GM13977 (cell line): ENCODE data around the gene SSH2.
"Not testable (repeated sequence)": the region's sequence is repeated elsewhere in the genome, so short reads cannot be mapped to it uniquely, and the experiment has no call there.

Experiments used
- DNase-seq: peaks from one replicate; pipeline ENCODE4 v3.0.0; 2012; ENCODE audit warnings: low spot score
- CTCF ChIP-seq: IDR thresholded peaks from 2 replicates; pipeline ENCODE4 v1.5.1; 2012; ENCODE audit warnings: mild to moderate bottlenecking, control low read depth; ENCODE audit not compliant: insufficient read depth; ENCODE audit errors: extremely low read depth, missing control alignments
- in situ Hi-C: fragments of 300-500 bp; cut with MboI; formaldehyde crosslinking; loops from one replicate; pipeline ENCODE4 v1.12.0; 2022; ENCODE audit warnings: low sequenced_read_pairs, low pct_unique_long_range_greater_than_20kb, mixed read lengths, inconsistent platforms; ENCODE audit not compliant: unreplicated experiment

Gene SSH2

GRCh38 chr17:29733166-29733565 is 196.9 kb downstream of the SSH2 start:
- DNase-seq, result no peak
- in situ Hi-C loops, result no loop called here
- TF ChIP-seq CTCF, result no peak

GRCh38 chr17:29732613-29733012 is 197.4 kb downstream of the SSH2 start:
- in situ Hi-C loops, result no loop called here
- no peak for DNase-seq

GRCh38 chr17:29732209-29732608 is 197.8 kb downstream of the SSH2 start:
- no peak for DNase-seq
- TF ChIP-seq CTCF, result no peak
- in situ Hi-C loops, result no loop called here

More at GRCh38 chr17:29732613-29733012, 197.4 kb downstream of the SSH2 start:
- no peak for TF ChIP-seq CTCF

GRCh38 chr17:29731589-29731929 is 198.5 kb downstream of the SSH2 start:
- no peak for DNase-seq
- in situ Hi-C loops, result no loop called here
- no peak for TF ChIP-seq CTCF

- DNase-seq, result no peak
- TF ChIP-seq CTCF, result no peak
- in situ Hi-C loops, result no loop called here
Observed at GRCh38 chr17:29728490-29728889, 201.5 kb downstream of the SSH2 start.

GRCh38 chr17:29726715-29727252 is 203.2 kb downstream of the SSH2 start:
- no peak for TF ChIP-seq CTCF
- no peak for DNase-seq
- in situ Hi-C loops, result no loop called here

GRCh38 chr17:29725408-29725807 is 204.6 kb downstream of the SSH2 start:
- not testable (repeated sequence) for DNase-seq

More at GRCh38 chr17:29725408-29725807, 204.6 kb downstream of the SSH2 start:
- in situ Hi-C loops, result not testable (repeated sequence)
